Natural killer cell treated with Interleukin-12 subunit alpha and Interleukin-12 subunit beta and Interleukin-15 and Interleukin-18, amount 100 ng/mL, for 72 hours (primary cell): ENCODE measurements around the gene ZNF740. TPM values are rescaled to one million over a fixed set of nuclear protein-coding genes. Genes with fewer than 3 reads are reported as not detected.
"Not testable (repeated sequence)": the region's sequence is repeated elsewhere in the genome, so short reads cannot be mapped to it uniquely, and the experiment has no call there.

Source experiments
- ATAC-seq, 2 donors: fragments of 150-1000 bp; cut with Tn5 transposase in 1 of 2; sonication (Bioruptor Pico), chemical (Tn5 transposase) in 1 of 2; 2 replicates each; pipeline ENCODE4 v1.10.0; 2021
- DNase-seq: peaks from one replicate; pipeline ENCODE4 v3.0.0; 2022; ENCODE audit warnings: low spot score
- H3K27ac Mint-ChIP-seq, 2 donors: 1 replicate in 1 of 2; 2 replicates in 1 of 2; pipeline ENCODE4 v1.8.0; 2022; ENCODE audit warnings: mixed read lengths in 2 of 2, mild to moderate bottlenecking in 1 of 2, moderate library complexity in 1 of 2
- H3K27me3 Mint-ChIP-seq, 2 donors: 1 replicate in 1 of 2; 2 replicates in 1 of 2; pipeline ENCODE4 v1.8.0; 2022; ENCODE audit warnings: mixed read lengths in 2 of 2
- H3K36me3 Mint-ChIP-seq: one replicate; pipeline ENCODE4 v1.8.0; 2022; ENCODE audit warnings: mixed read lengths
- H3K4me1 Mint-ChIP-seq, 2 donors: 1 replicate in 1 of 2; 2 replicates in 1 of 2; pipeline ENCODE4 v1.8.0; 2022; ENCODE audit warnings: low read depth in 2 of 2, mixed read lengths in 2 of 2, mild to moderate bottlenecking in 1 of 2
- H3K4me3 Mint-ChIP-seq: one replicate; pipeline ENCODE4 v1.8.0; 2022; ENCODE audit warnings: mixed read lengths
- H3K9me3 Mint-ChIP-seq: 2 replicates; pipeline ENCODE4 v1.8.0; 2022; ENCODE audit warnings: mixed read lengths
- total RNA-seq, 2 donors: library from RNA; stranded (reverse); gene quantifications; one replicate each; pipeline ENCODE4 v1.2.3, GENCODE V29; 2022

ZNF740 gene
- total RNA-seq, 2 donors from 2014 or later = 34.6 to 53.1 TPM

DNA sequence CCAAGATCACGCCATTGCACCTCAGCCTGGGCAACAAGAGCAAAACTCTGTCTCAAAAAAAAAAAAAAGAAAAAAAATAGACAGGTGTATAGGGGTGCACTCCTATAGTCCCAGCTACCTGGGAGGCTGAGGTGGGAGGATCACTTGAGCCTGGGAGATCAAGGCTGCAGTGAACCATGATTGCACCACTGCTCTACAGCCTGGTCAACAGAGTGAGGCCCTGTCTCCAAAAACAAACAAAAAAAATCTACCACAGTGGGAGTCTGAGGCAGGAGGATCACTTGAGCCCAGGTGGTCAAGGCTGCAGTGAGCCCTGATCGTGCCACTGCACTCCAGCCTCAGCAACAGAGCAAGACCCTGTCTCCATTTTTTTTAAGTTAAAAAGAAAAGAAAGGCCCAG is 17.5 kb upstream of the ZNF740 start:
- H3K9me3 Mint-ChIP-seq, ATAC-seq, H3K36me3 Mint-ChIP-seq, H3K27me3 Mint-ChIP-seq, H3K27ac Mint-ChIP-seq, H3K4me3 Mint-ChIP-seq, H3K4me1 Mint-ChIP-seq, DNase-seq: not testable (repeated sequence)

GRCh38 chr12:53166837-53167236 is 13.7 kb upstream of the ZNF740 start:
- H3K9me3 Mint-ChIP-seq = no peaks in the 10 kb centered on the region
- H3K27me3 Mint-ChIP-seq = no peaks in the 10 kb centered on the region
- ATAC-seq (no peak), DNase-seq (no peak)
- no peaks in the 10 kb centered on the region for H3K36me3 Mint-ChIP-seq
- no peak overlapping the region for H3K4me3 Mint-ChIP-seq
- no peak overlapping the region for H3K27ac Mint-ChIP-seq
- no peaks in the 10 kb centered on the region for H3K4me1 Mint-ChIP-seq

- H3K27ac Mint-ChIP-seq = no peak overlapping the region
- no peaks in the 10 kb centered on the region for H3K9me3 Mint-ChIP-seq
- H3K4me1 Mint-ChIP-seq = no peaks in the 10 kb centered on the region
- no peaks in the 10 kb centered on the region for H3K27me3 Mint-ChIP-seq
- no peaks in the 10 kb centered on the region for H3K36me3 Mint-ChIP-seq
- H3K4me3 Mint-ChIP-seq = no peak overlapping the region
- ATAC-seq (no peak), DNase-seq (no peak)
Measured at GRCh38 chr12:53169644-53170043, 10.9 kb upstream of the ZNF740 start.

DNA sequence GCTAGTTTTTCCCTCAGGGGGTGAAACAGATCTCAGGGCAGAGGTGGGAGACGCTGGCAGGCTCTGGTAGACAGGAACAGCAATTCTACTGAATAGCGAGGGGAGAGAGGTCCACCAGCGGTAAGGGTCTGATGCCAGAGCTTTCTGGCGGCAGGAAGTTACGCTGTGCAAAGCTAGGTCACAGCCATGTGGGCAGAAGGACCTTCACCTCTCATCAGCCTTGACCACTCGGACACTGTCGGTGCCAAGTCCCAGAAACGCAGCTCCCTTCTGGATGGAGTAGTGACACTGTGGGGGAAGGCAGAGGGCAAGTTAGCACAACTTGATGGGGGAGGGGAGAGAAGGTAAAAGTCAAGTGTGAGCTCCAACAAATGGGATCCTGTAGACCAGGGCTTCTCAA is 10.3 kb upstream of the ZNF740 start:
- no peak for ATAC-seq
- no peak for DNase-seq
- Mint-ChIP-seq H3K4me3 (no peak overlapping the region), H3K27ac (no peak overlapping the region), H3K36me3 (no peaks in the 10 kb centered on the region), H3K9me3 (no peaks in the 10 kb centered on the region), H3K4me1 (peaks cover 4% of the 10 kb centered on the region in 2 donors), H3K27me3 (no peaks in the 10 kb centered on the region)

GRCh38 chr12:53170876-53171724 is 9.4 kb upstream of the ZNF740 start:
- no peaks in the 10 kb centered on the region for H3K9me3 Mint-ChIP-seq
- H3K4me1 Mint-ChIP-seq = peaks cover 10 to 11% of the 10 kb centered on the region in 2 donors
- no peak for ATAC-seq
- no peak overlapping the region for H3K27ac Mint-ChIP-seq
- H3K27me3 Mint-ChIP-seq = no peaks in the 10 kb centered on the region
- no peaks in the 10 kb centered on the region for H3K36me3 Mint-ChIP-seq
- no peak for DNase-seq
- no peak overlapping the region for H3K4me3 Mint-ChIP-seq

DNA sequence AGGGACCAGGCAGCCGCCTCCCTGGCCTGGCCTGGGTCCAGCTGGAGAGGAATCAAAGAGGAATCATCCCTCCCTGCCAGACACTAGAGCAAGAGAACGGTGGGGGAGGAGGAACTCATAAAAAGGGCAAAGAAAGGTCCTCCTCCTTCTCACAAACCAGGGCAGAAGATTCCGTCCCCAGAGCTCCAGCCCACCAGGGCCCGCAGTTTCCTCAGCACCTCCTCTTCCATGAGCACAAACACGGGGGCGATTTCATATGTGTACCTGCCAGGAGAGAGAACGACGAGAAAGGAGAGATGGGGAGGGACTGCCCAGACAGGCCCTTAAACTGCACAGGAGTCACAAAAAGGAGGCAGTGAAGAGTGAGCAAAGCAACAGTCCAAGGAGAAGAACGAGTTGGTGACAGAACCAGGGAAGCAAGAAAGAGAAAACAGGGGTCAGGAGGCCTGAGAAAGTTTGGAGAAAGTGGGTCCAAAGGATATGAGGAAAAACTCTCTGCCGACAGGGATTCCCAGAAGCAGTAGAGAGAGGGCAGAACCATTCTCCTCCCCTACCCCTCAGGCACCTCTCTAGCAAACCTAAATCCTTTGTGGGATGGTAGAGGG is 8.7 kb upstream of the ZNF740 start:
- no peak overlapping the region for H3K27ac Mint-ChIP-seq
- no peaks in the 10 kb centered on the region for H3K9me3 Mint-ChIP-seq
- no peaks in the 10 kb centered on the region for H3K36me3 Mint-ChIP-seq
- no peak overlapping the region for H3K4me3 Mint-ChIP-seq
- no peak for ATAC-seq
- H3K27me3 Mint-ChIP-seq = no peaks in the 10 kb centered on the region
- no peak for DNase-seq
- peaks cover 10 to 11% of the 10 kb centered on the region in 2 donors for H3K4me1 Mint-ChIP-seq

- ATAC-seq (no peak), DNase-seq (no peak)
- Mint-ChIP-seq H3K27ac (no peak overlapping the region), H3K9me3 (no peaks in the 10 kb centered on the region), H3K36me3 (no peaks in the 10 kb centered on the region), H3K4me3 (no peak overlapping the region), H3K4me1 (peaks cover 10 to 11% of the 10 kb centered on the region in 2 donors), H3K27me3 (no peaks in the 10 kb centered on the region)
Measured at GRCh38 chr12:53172352-53172751, 8.2 kb upstream of the ZNF740 start.

DNA sequence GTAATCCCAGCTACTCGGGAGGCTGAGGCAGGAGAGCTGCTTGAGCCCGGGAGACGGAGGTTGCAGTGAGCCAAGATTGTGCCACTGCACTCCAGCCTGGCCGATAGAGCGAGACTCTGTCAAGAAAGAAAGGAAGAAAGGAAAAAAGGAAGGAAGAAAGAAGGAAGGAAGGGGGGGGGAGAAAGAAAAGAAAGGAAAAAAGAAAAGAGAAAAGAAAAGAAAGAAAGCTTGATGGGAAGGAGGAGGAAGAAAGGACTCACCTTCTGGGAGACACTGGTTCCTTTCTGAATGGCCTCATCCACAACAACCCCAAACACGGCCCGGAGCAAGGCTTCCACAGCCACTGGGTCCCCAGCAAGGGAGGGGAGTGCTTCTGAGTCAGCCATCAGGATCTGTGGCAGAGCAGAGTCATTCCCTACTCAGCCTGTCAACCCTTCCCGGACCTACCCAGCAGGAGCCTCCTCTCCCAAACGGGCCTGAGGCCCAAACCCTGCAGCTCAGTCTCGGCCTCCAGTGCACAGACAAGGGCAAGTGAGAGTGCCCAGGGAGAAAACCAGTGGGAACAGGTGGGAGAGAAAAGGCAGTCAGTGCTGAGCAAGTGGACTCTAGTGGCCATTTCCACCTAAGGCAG is 7.3 kb upstream of the ZNF740 start:
- no peak overlapping the region for H3K4me3 Mint-ChIP-seq
- H3K27ac Mint-ChIP-seq = peak overlapping the region in 1 of 2 donors; percentile 37
- H3K36me3 Mint-ChIP-seq = no peaks in the 10 kb centered on the region
- no peak for DNase-seq
- no peaks in the 10 kb centered on the region for H3K9me3 Mint-ChIP-seq
- ATAC-seq = no peak
- peaks cover 10 to 11% of the 10 kb centered on the region in 2 donors for H3K4me1 Mint-ChIP-seq
- H3K27me3 Mint-ChIP-seq = no peaks in the 10 kb centered on the region

DNA sequence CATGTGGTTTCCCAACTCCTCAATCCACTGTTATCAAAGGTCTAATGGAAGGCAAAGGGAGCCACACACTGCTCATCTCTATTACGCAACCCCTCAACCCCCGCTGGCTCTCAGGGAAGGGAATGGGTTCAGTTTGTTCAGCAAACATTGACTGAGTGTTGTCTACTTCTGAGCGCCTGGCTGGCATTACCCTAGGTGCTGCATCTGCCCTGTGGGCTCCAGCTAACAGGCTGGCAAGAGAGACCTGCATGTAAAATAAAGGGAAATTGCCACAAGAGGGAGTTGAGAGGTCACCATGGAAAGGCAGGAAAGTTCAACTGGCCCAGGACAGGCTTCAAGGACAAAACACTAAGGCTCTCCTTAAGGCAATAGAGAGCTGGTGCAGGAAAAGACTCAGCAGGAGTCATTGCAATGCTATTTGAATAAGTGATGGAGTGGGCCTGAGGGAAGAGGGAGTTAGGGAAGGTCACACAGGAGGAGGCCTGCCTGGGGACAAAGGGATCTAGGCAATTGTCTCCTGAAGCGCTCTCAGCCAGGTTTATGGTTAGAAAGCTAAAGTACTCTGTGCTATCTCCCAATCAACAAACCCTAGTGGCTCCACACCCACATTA is 5.5 kb upstream of the ZNF740 start:
- no peak for DNase-seq
- no peak for ATAC-seq
- no peaks in the 10 kb centered on the region for H3K36me3 Mint-ChIP-seq
- no peak overlapping the region for H3K27ac Mint-ChIP-seq
- H3K4me1 Mint-ChIP-seq = peaks cover 20 to 21% of the 10 kb centered on the region in 2 donors
- H3K9me3 Mint-ChIP-seq = no peaks in the 10 kb centered on the region
- no peak overlapping the region for H3K4me3 Mint-ChIP-seq
- no peaks in the 10 kb centered on the region for H3K27me3 Mint-ChIP-seq

DNA sequence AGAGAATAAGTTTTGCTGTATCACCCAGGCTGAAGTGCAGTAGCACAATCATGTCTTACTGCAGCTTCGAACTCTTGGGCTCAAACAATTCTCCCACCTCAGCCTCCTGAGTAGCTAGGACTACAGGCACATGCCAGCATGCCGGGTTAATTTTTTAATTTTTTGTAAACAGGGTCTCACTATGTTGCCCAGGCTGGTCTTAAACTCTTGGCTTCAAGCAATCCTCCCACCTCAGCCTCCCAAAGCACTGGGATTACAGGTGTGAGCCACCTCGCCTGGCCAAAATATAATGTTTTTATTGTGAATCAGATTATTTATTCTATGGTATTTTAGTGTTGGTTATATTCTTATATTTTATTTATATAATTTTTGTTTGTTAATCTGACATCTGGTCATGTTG is 3.8 kb upstream of the ZNF740 start:
- H3K27ac Mint-ChIP-seq = no peak overlapping the region
- ATAC-seq (no peak), DNase-seq (no peak)
- H3K9me3 Mint-ChIP-seq = no peaks in the 10 kb centered on the region
- H3K27me3 Mint-ChIP-seq = no peaks in the 10 kb centered on the region
- peaks cover 30% of the 10 kb centered on the region in 2 donors for H3K4me1 Mint-ChIP-seq
- peaks cover 6% of the 10 kb centered on the region for H3K36me3 Mint-ChIP-seq
- H3K4me3 Mint-ChIP-seq = no peak overlapping the region

DNA sequence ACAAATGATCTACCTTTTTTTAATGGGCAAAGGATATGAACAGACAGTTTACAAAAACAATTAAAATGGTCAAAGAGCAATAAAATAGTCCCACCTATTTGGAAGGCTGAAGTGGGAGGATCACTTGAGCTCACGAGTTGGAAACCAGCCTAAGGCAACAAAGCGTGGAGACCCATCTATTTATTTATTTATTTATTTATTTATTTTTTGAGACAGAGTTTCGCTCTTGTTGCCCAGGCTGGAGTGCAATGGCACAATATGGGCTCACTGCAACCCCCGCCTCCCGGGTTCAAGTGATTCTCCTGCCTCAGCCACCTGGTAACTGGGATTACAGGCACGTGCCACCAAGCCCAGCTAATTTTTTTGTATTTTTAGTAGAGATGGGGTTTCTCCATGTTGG is 3.1 kb upstream of the ZNF740 start:
- peaks cover 13% of the 10 kb centered on the region for H3K36me3 Mint-ChIP-seq
- H3K4me1 Mint-ChIP-seq = peaks cover 37% of the 10 kb centered on the region in 2 donors
- not testable (repeated sequence) for H3K27ac Mint-ChIP-seq, DNase-seq, H3K27me3 Mint-ChIP-seq, H3K9me3 Mint-ChIP-seq, ATAC-seq
- peak overlapping the region; percentile 8 for H3K4me3 Mint-ChIP-seq

GRCh38 chr12:53178803-53179202 is 1.7 kb upstream of the ZNF740 start:
- Mint-ChIP-seq H3K36me3 (peaks cover 17% of the 10 kb centered on the region), H3K4me1 (peaks cover 44 to 48% of the 10 kb centered on the region in 2 donors), H3K4me3 (peak overlapping the region; percentile 92), H3K27ac (peak overlapping the region; percentile 90 to 97)
- DNase-seq, H3K27me3 Mint-ChIP-seq, H3K9me3 Mint-ChIP-seq, ATAC-seq: not testable (repeated sequence)

- Mint-ChIP-seq H3K9me3 (no peaks in the 10 kb centered on the region), H3K4me3 (peak overlapping the region; percentile 92), H3K27ac (peak overlapping the region; percentile 90 to 97), H3K36me3 (peaks cover 17% of the 10 kb centered on the region), H3K4me1 (peaks cover 49 to 52% of the 10 kb centered on the region in 2 donors), H3K27me3 (no peaks in the 10 kb centered on the region)
- DNase-seq (peak; percentile 68), ATAC-seq (peak; percentile 38 to 45)
Measured at GRCh38 chr12:53179687-53180219, 769 bp upstream of the ZNF740 start.
